ENCODE measurements around the gene GADD45G. TPM values are rescaled to one million over a fixed set of nuclear protein-coding genes. Genes with fewer than 3 reads are reported as not detected.

Gene GADD45G
- total and polyA plus RNA-seq, 3 experiments from 2014 or later = 0.62 to 3.4 (median 2.6) TPM

DNA sequence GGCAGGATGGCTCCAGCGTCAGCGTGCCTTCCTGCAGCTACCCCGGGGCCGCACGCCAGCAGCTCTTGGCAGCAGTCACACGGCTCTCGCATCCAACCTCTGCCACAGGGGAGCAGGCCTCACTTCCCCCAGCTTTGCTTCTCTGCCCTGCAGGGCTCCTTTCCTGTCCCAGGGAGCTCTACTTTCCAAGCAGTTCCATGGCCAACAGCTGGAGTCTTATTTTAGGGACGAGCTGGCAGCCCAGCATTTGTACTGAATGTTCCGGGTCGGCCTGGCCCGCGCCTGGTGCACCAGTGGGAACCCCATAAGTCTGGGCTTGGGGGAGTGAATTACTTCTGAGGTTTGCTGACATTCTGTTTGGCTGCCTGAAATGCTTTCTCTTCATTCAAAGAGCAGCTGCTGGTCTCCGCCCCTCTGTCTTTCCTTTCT lies 34.6 kb downstream of the GADD45G start:
- ChIA-PET CTCF (no interaction called here), POLR2A (no interaction called here)
- no peaks in the 10 kb centered on the region for H3K4me1 ChIP-seq (ENCODE audit: insufficient read depth, low read length)
- H3K27ac Mint-ChIP-seq = peak overlapping the region in 1 of 8 donors; percentile 72
- H3K4me1 Mint-ChIP-seq = no peaks in the 10 kb centered on the region
- H3K27me3 Mint-ChIP-seq = peaks cover 0 to 7% of the 10 kb centered on the region in 2 donors
- H3K9me3 Mint-ChIP-seq = no peaks in the 10 kb centered on the region
- no peak overlapping the region for H3K4me3 Mint-ChIP-seq
- H3K4me3 ChIP-seq (ENCODE audit: low read length) = no peak overlapping the region
- H3K36me3 ChIP-seq (ENCODE audit: insufficient read depth, low read length) = no peaks in the 10 kb centered on the region
- H3K36me3 Mint-ChIP-seq = no peaks in the 10 kb centered on the region
- no peak for DNase-seq
- H3K27me3 ChIP-seq (ENCODE audit: insufficient read depth, low read length, poor library complexity, severe bottlenecking) = no peaks in the 10 kb centered on the region
- no peaks in the 10 kb centered on the region for H3K9me3 ChIP-seq (ENCODE audit: low read length)
- no peak overlapping the region for H3K27ac ChIP-seq (ENCODE audit: low read depth, low read length)

DNA sequence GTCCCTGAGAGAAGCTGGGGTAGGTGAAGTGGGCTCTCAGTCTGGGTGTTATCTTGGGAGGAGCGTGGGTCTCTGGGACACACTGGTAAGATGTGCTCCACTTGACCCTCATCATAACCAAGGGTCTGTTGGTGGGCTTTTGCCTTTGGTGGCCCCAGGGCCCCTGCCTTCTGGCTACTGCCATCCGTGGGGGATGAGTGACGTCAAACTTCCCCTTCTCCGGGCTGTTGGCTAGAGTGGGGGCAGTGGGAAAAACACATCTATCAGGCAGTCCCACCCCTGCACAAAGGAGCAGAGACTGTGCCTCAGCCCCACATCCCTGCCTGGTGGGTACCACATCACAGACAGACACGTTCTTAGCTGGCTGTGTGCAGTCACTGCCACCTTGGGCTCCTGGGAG lies 35.1 kb downstream of the GADD45G start:
- Histone ChIP-seq H3K4me1 (ENCODE audit: insufficient read depth, low read length) (no peaks in the 10 kb centered on the region), H3K27ac (ENCODE audit: low read depth, low read length) (no peak overlapping the region), H3K27me3 (ENCODE audit: insufficient read depth, low read length, poor library complexity, severe bottlenecking) (no peaks in the 10 kb centered on the region), H3K36me3 (ENCODE audit: insufficient read depth, low read length) (no peaks in the 10 kb centered on the region), H3K9me3 (ENCODE audit: low read length) (no peaks in the 10 kb centered on the region), H3K4me3 (ENCODE audit: low read length) (no peak overlapping the region)
- H3K4me1 Mint-ChIP-seq = no peaks in the 10 kb centered on the region
- POLR2A ChIA-PET = no interaction called here
- peak overlapping the region in 1 of 8 donors; percentile 72 for H3K27ac Mint-ChIP-seq
- no peak overlapping the region for H3K4me3 Mint-ChIP-seq
- H3K27me3 Mint-ChIP-seq = peaks cover 0 to 9% of the 10 kb centered on the region in 2 donors
- CTCF ChIA-PET = no interaction called here
- no peaks in the 10 kb centered on the region for H3K36me3 Mint-ChIP-seq
- no peaks in the 10 kb centered on the region for H3K9me3 Mint-ChIP-seq
- DNase-seq = no peak

GRCh38 chr9:89640361-89640760 lies 35.5 kb downstream of the GADD45G start:
- no peaks in the 10 kb centered on the region for H3K9me3 ChIP-seq (ENCODE audit: low read length)
- Mint-ChIP-seq H3K4me1 (no peaks in the 10 kb centered on the region), H3K27ac (no peak overlapping the region), H3K27me3 (peaks cover 0 to 10% of the 10 kb centered on the region in 2 donors), H3K4me3 (no peak overlapping the region), H3K9me3 (no peaks in the 10 kb centered on the region), H3K36me3 (no peaks in the 10 kb centered on the region)
- ChIA-PET POLR2A (no interaction called here), CTCF (no interaction called here)
- no peak overlapping the region for H3K4me3 ChIP-seq (ENCODE audit: low read length)
- peak in 1 of 5 donors; percentile 4 for DNase-seq
- H3K27ac ChIP-seq (ENCODE audit: low read depth, low read length) = no peak overlapping the region
- no peaks in the 10 kb centered on the region for H3K36me3 ChIP-seq (ENCODE audit: insufficient read depth, low read length)
- H3K27me3 ChIP-seq (ENCODE audit: insufficient read depth, low read length, poor library complexity, severe bottlenecking) = no peaks in the 10 kb centered on the region
- no peaks in the 10 kb centered on the region for H3K4me1 ChIP-seq (ENCODE audit: insufficient read depth, low read length)

- Histone ChIP-seq H3K4me3 (ENCODE audit: low read length) (no peak overlapping the region), H3K36me3 (ENCODE audit: insufficient read depth, low read length) (no peaks in the 10 kb centered on the region), H3K4me1 (ENCODE audit: insufficient read depth, low read length) (no peaks in the 10 kb centered on the region), H3K9me3 (ENCODE audit: low read length) (no peaks in the 10 kb centered on the region), H3K27ac (ENCODE audit: low read depth, low read length) (no peak overlapping the region), H3K27me3 (ENCODE audit: insufficient read depth, low read length, poor library complexity, severe bottlenecking) (no peaks in the 10 kb centered on the region)
- no peak overlapping the region for H3K27ac Mint-ChIP-seq
- no peak for DNase-seq
- H3K36me3 Mint-ChIP-seq = no peaks in the 10 kb centered on the region
- H3K4me3 Mint-ChIP-seq = no peak overlapping the region
- CTCF ChIA-PET = no interaction called here
- H3K9me3 Mint-ChIP-seq = no peaks in the 10 kb centered on the region
- peaks cover 0 to 10% of the 10 kb centered on the region in 2 donors for H3K27me3 Mint-ChIP-seq
- POLR2A ChIA-PET = no interaction called here
- H3K4me1 Mint-ChIP-seq = no peaks in the 10 kb centered on the region
These were observed 36.0 kb downstream of the GADD45G start for GRCh38 chr9:89640801-89641200.

DNA sequence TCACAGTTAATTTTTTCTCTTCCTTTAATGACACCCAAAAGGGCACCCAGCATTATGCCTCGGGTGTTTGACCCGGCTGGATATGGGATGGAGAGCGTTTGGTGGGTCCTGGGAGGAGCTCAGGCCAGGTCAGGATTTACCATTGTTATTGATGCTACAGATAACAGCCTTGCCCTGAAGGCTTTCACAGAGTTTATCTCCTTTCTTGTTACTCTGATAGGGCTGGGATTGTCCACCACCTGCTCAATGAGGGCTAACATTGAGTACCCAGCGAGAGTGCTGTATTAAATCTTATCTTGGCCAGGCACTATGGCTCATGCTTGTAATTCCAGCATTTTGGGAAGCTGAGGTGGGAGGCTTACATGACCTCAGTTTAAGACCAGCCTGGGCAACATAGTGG lies 37.2 kb downstream of the GADD45G start:
- Histone ChIP-seq H3K27ac (ENCODE audit: low read depth, low read length) (no peak overlapping the region), H3K4me1 (ENCODE audit: insufficient read depth, low read length) (no peaks in the 10 kb centered on the region), H3K9me3 (ENCODE audit: low read length) (no peaks in the 10 kb centered on the region), H3K36me3 (ENCODE audit: insufficient read depth, low read length) (no peaks in the 10 kb centered on the region), H3K27me3 (ENCODE audit: insufficient read depth, low read length, poor library complexity, severe bottlenecking) (no peaks in the 10 kb centered on the region), H3K4me3 (ENCODE audit: low read length) (no peak overlapping the region)
- Mint-ChIP-seq H3K4me1 (no peaks in the 10 kb centered on the region), H3K27me3 (peaks cover 0 to 10% of the 10 kb centered on the region in 2 donors), H3K9me3 (no peaks in the 10 kb centered on the region), H3K4me3 (no peak overlapping the region), H3K36me3 (no peaks in the 10 kb centered on the region), H3K27ac (no peak overlapping the region)
- POLR2A ChIA-PET = no interaction called here
- no peak for DNase-seq
- CTCF ChIA-PET = no interaction called here

DNA sequence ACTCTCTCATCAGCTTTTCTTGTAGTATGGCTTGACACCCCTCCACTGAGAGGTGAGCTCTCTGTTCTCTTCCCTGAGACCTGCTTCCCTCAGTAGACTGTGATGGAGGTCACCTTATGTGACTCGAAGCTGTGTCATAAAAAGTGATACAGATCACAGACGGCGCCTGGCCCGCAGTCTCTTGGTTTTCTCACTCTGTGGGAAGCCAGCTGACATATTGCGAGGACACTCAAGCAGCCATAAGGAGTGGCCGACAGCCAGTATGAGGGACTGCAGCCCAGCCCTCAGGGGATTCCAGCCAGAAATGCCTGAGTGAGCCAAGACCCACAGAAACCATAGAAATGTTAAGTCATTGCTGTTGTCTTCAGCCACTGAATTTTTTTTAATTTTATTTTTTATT lies 38.0 kb downstream of the GADD45G start:
- Mint-ChIP-seq H3K4me3 (no peak overlapping the region), H3K36me3 (no peaks in the 10 kb centered on the region), H3K27ac (no peak overlapping the region), H3K27me3 (peaks cover 0 to 10% of the 10 kb centered on the region in 2 donors), H3K9me3 (no peaks in the 10 kb centered on the region), H3K4me1 (no peaks in the 10 kb centered on the region)
- ChIA-PET POLR2A (no interaction called here), CTCF (no interaction called here)
- Histone ChIP-seq H3K36me3 (ENCODE audit: insufficient read depth, low read length) (no peaks in the 10 kb centered on the region), H3K27me3 (ENCODE audit: insufficient read depth, low read length, poor library complexity, severe bottlenecking) (no peaks in the 10 kb centered on the region), H3K4me3 (ENCODE audit: low read length) (no peak overlapping the region), H3K27ac (ENCODE audit: low read depth, low read length) (no peak overlapping the region), H3K4me1 (ENCODE audit: insufficient read depth, low read length) (no peaks in the 10 kb centered on the region), H3K9me3 (ENCODE audit: low read length) (no peaks in the 10 kb centered on the region)
- DNase-seq = no peak

DNA sequence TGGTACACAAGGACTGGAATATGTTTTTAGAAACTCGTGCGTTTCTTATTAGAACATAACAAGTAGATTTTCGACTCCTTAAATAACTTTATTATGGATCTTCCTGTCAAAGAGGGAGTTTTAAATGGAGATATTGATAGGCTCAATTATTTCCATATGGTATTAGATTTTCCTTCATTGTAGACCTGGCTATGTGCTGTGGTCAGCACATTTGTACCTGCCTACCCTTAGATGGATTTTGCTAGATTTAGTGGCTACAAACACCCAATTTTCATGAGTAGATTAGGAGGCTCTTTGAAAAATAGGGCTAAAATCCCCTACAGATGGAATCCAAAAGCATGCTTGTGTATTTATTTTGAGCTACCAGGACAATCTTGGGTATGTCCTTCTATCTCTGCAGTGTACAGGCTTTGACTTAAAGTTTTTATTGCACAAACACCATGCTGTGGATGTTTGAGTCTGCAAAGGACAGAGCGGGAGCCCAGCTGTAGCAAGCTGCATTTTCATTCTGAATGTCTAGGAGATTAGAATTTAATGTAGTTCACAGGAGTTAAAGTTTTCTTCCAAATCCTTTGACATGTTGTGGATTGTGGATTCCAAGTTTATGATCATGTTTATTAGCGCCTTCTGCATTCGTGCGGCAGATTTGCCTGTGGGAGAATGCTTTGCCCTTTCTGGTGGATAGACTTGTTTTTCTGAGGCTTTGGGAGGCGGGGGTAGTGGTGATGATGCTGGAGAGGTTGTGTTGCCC lies 41.6 kb downstream of the GADD45G start:
- no peaks in the 10 kb centered on the region for H3K36me3 Mint-ChIP-seq
- H3K4me3 Mint-ChIP-seq = no peak overlapping the region
- CTCF ChIA-PET = no interaction called here
- H3K27ac ChIP-seq (ENCODE audit: low read depth, low read length) = no peak overlapping the region
- no peaks in the 10 kb centered on the region for H3K9me3 Mint-ChIP-seq
- H3K4me3 ChIP-seq (ENCODE audit: low read length) = no peak overlapping the region
- no peaks in the 10 kb centered on the region for H3K27me3 ChIP-seq (ENCODE audit: insufficient read depth, low read length, poor library complexity, severe bottlenecking)
- H3K36me3 ChIP-seq (ENCODE audit: insufficient read depth, low read length) = no peaks in the 10 kb centered on the region
- no peaks in the 10 kb centered on the region for H3K9me3 ChIP-seq (ENCODE audit: low read length)
- no peak for DNase-seq
- no peaks in the 10 kb centered on the region for H3K4me1 Mint-ChIP-seq
- H3K27ac Mint-ChIP-seq = peak overlapping the region in 1 of 8 donors; percentile 25
- no peaks in the 10 kb centered on the region for H3K4me1 ChIP-seq (ENCODE audit: insufficient read depth, low read length)
- peaks cover 6 to 10% of the 10 kb centered on the region in 2 donors for H3K27me3 Mint-ChIP-seq
- POLR2A ChIA-PET = no interaction called here

DNA sequence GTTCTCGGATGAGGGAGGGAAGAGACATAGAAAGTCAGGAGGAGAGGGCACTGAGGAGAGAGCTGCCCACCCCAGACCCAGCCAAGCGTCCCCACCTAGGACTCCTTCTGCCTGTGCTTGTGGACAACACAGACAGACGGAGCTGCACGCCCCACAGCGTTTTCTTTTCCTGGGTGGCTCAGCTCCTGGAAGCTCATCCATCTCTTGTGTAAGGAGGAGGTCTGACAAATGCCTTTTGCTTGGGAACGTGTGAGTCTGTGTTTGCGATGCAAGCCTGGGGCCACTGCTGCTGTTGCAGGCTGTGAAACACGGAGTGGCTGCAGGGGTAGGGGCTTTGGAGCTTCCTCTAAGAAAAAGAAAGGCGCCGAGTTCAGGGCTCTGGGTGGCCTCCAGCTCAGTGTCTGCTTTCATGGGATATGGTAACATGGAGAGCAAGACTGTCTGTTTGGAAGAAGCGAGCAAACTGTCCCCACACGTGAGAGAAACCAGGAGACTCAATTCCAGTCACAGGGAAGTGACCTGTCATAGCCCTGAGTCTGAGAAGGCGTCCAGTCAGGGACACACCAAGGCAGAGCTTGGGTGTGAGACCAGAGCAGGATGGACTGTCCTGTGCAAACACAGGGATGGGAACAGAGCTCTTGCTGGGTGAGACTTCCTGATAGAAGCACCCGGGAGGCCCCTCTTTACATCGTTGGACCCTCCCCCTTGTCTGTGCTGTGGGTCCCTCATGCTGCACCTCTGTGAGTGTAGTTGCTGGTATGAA lies 42.7 kb downstream of the GADD45G start:
- Mint-ChIP-seq H3K36me3 (no peaks in the 10 kb centered on the region), H3K9me3 (no peaks in the 10 kb centered on the region), H3K4me1 (no peaks in the 10 kb centered on the region), H3K27me3 (peaks cover 6 to 7% of the 10 kb centered on the region in 2 donors), H3K4me3 (no peak overlapping the region), H3K27ac (no peak overlapping the region)
- no peaks in the 10 kb centered on the region for H3K4me1 ChIP-seq (ENCODE audit: insufficient read depth, low read length)
- H3K27me3 ChIP-seq (ENCODE audit: insufficient read depth, low read length, poor library complexity, severe bottlenecking) = no peaks in the 10 kb centered on the region
- DNase-seq = no peak
- H3K9me3 ChIP-seq (ENCODE audit: low read length) = no peaks in the 10 kb centered on the region
- no peaks in the 10 kb centered on the region for H3K36me3 ChIP-seq (ENCODE audit: insufficient read depth, low read length)
- no peak overlapping the region for H3K4me3 ChIP-seq (ENCODE audit: low read length)
- ChIA-PET CTCF (no interaction called here), POLR2A (no interaction called here)
- no peak overlapping the region for H3K27ac ChIP-seq (ENCODE audit: low read depth, low read length)

Measured in CD8-positive, alpha-beta memory T cell (primary cell).